ENCODE results near the gene KAZN.

KAZN gene

DNA sequence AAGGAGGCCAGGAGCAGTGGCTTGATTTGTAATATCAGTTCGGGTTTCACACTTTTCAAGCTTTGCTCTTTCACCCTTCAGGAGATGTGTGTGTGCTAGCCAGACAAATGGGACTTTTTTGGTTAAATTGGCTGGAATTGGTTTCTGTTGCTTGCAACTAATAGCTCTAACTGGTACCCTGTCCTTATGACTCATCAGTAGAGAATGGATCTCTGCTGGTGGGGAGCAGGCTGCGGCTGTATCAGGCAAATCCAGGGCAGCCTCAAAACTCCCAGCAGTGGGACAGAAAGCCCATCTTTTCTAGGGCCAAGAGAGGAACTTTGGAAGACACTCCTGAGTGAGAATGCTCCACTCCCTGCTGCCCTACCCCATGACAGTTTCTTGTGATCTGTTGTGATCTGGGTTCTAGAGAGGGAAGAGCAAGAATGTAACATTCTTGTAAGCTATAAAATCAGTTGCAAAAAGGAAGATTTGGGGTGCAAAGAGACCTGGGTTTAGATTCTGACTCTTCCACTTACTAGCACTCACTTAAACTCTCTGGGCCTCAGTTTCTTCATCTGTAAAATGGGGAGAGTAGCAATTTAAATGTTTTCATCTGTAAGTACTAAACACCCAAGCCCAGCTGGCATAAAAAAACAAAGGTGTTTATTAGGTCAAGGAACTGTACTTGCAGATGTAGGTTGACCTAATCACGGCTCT is 298.0 kb downstream of the KAZN start:
- Histone ChIP-seq H3K36me3 (ENCODE audit: control insufficient read depth, low read depth, low read length) (no peaks in the 10 kb centered on the region), H3K27me3 (ENCODE audit: control insufficient read depth, insufficient read depth, low read length) (no peaks in the 10 kb centered on the region), H3K4me1 (ENCODE audit: control insufficient read depth, low read depth, low read length) (peaks cover 11% of the 10 kb centered on the region)

DNA sequence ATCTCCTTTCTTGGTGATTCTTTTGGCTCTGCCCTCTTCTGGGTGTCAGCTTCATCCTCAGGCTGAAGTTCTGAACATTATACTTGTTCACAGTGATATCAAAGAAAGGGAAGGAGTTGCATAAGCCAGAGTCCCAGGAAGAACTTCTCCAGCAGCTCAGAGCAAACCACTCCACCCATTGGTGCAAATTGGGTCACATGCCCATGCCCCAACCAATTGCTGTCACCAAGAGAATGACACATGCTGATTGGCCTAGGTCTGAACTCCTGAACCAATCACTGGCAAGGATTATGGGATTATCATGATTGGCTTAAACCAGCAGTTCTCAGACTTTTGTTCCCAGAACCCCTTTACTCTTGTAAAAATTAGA is 298.6 kb downstream of the KAZN start:
- no peaks in the 10 kb centered on the region for H3K27me3 ChIP-seq (ENCODE audit: control insufficient read depth, insufficient read depth, low read length)
- H3K9ac ChIP-seq (ENCODE audit: low read length), result no peak overlapping the region
- no peaks in the 10 kb centered on the region for H3K36me3 ChIP-seq (ENCODE audit: control insufficient read depth, low read depth, low read length)
- H3K4me1 ChIP-seq (ENCODE audit: control insufficient read depth, low read depth, low read length), result peaks cover 11% of the 10 kb centered on the region
- H3K4me3 ChIP-seq (ENCODE audit: low read length), result no peak overlapping the region
- no peaks in the 10 kb centered on the region for H3K9me3 ChIP-seq (ENCODE audit: control insufficient read depth, low read depth, low read length)
- no peak overlapping the region for H3K27ac ChIP-seq (ENCODE audit: low read length)

More for the DNA sequence above, 298.0 kb downstream of the KAZN start:
- H3K4me3 ChIP-seq (ENCODE audit: low read length), result no peak overlapping the region
- H3K27ac ChIP-seq (ENCODE audit: low read length), result no peak overlapping the region
- no peaks in the 10 kb centered on the region for H3K9me3 ChIP-seq (ENCODE audit: control insufficient read depth, low read depth, low read length)
- H3K9ac ChIP-seq (ENCODE audit: low read length), result no peak overlapping the region

- Histone ChIP-seq H3K27ac (ENCODE audit: low read length) (no peak overlapping the region), H3K27me3 (ENCODE audit: control insufficient read depth, insufficient read depth, low read length) (no peaks in the 10 kb centered on the region), H3K9me3 (ENCODE audit: control insufficient read depth, low read depth, low read length) (no peaks in the 10 kb centered on the region)
These were observed 299.1 kb downstream of the KAZN start for GRCh38 chr1:14897547-14897946.

DNA sequence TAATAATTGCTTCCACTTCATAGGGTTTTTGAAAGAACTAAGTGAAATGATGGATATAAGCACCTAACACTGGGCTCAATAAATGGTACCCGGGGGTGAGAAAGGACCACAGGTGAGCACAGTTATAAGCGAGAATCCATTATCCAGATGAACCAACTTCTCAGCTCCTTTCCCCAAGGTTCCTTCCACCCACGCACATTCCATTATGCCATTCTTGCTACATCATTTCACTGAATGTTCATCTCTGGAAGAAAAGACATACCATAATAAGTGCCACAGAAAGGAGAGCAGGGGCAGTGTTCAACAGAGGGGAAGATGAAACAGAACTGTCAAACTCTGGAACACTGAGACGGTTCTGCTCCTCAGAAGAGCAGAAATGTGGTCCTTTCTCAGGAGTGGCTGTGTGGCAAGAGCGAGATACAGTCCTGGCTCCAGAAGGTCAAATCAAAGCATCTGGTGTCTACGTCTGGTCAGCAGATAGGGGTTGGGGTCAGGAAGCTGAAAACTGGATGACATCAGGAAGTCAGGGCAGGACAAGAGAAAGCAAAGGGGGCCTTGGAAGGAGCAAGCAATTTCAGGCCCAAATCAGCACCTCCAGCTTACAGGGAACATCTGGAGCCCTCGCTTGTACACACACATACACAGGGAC is 299.6 kb downstream of the KAZN start:
- peaks cover 11% of the 10 kb centered on the region for H3K4me1 ChIP-seq (ENCODE audit: control insufficient read depth, low read depth, low read length)
- H3K4me3 ChIP-seq (ENCODE audit: low read length), result no peak overlapping the region
- no peaks in the 10 kb centered on the region for H3K27me3 ChIP-seq (ENCODE audit: control insufficient read depth, insufficient read depth, low read length)
- no peaks in the 10 kb centered on the region for H3K9me3 ChIP-seq (ENCODE audit: control insufficient read depth, low read depth, low read length)
- no peak overlapping the region for H3K27ac ChIP-seq (ENCODE audit: low read length)
- H3K36me3 ChIP-seq (ENCODE audit: control insufficient read depth, low read depth, low read length), result no peaks in the 10 kb centered on the region
- no peak overlapping the region for H3K9ac ChIP-seq (ENCODE audit: low read length)

More at GRCh38 chr1:14897547-14897946, 299.1 kb downstream of the KAZN start:
- Histone ChIP-seq H3K4me3 (ENCODE audit: low read length) (no peak overlapping the region), H3K9ac (ENCODE audit: low read length) (no peak overlapping the region), H3K4me1 (ENCODE audit: control insufficient read depth, low read depth, low read length) (peaks cover 11% of the 10 kb centered on the region), H3K36me3 (ENCODE audit: control insufficient read depth, low read depth, low read length) (no peaks in the 10 kb centered on the region)

- peaks cover 10% of the 10 kb centered on the region for H3K4me1 ChIP-seq (ENCODE audit: control insufficient read depth, low read depth, low read length)
- no peaks in the 10 kb centered on the region for H3K27me3 ChIP-seq (ENCODE audit: control insufficient read depth, insufficient read depth, low read length)
- no peak overlapping the region for H3K4me3 ChIP-seq (ENCODE audit: low read length)
- no peaks in the 10 kb centered on the region for H3K9me3 ChIP-seq (ENCODE audit: control insufficient read depth, low read depth, low read length)
- no peaks in the 10 kb centered on the region for H3K36me3 ChIP-seq (ENCODE audit: control insufficient read depth, low read depth, low read length)
- H3K27ac ChIP-seq (ENCODE audit: low read length), result no peak overlapping the region
- no peak overlapping the region for H3K9ac ChIP-seq (ENCODE audit: low read length)
These were observed 301.2 kb downstream of the KAZN start for GRCh38 chr1:14899686-14900085.

- H3K4me3 ChIP-seq (ENCODE audit: low read length), result no peak overlapping the region
- no peaks in the 10 kb centered on the region for H3K4me1 ChIP-seq (ENCODE audit: control insufficient read depth, low read depth, low read length)
- H3K27ac ChIP-seq (ENCODE audit: low read length), result no peak overlapping the region
- H3K9ac ChIP-seq (ENCODE audit: low read length), result no peak overlapping the region
- no peaks in the 10 kb centered on the region for H3K36me3 ChIP-seq (ENCODE audit: control insufficient read depth, low read depth, low read length)
- no peaks in the 10 kb centered on the region for H3K27me3 ChIP-seq (ENCODE audit: control insufficient read depth, insufficient read depth, low read length)
- no peaks in the 10 kb centered on the region for H3K9me3 ChIP-seq (ENCODE audit: control insufficient read depth, low read depth, low read length)
These were observed 303.0 kb downstream of the KAZN start for GRCh38 chr1:14901371-14901954.

GRCh38 chr1:14903922-14904321 is 305.4 kb downstream of the KAZN start:
- no peaks in the 10 kb centered on the region for H3K9me3 ChIP-seq (ENCODE audit: control insufficient read depth, low read depth, low read length)
- H3K27ac ChIP-seq (ENCODE audit: low read length), result no peak overlapping the region
- no peaks in the 10 kb centered on the region for H3K4me1 ChIP-seq (ENCODE audit: control insufficient read depth, low read depth, low read length)
- no peak overlapping the region for H3K4me3 ChIP-seq (ENCODE audit: low read length)
- no peaks in the 10 kb centered on the region for H3K36me3 ChIP-seq (ENCODE audit: control insufficient read depth, low read depth, low read length)
- H3K27me3 ChIP-seq (ENCODE audit: control insufficient read depth, insufficient read depth, low read length), result no peaks in the 10 kb centered on the region
- H3K9ac ChIP-seq (ENCODE audit: low read length), result no peak overlapping the region

DNA sequence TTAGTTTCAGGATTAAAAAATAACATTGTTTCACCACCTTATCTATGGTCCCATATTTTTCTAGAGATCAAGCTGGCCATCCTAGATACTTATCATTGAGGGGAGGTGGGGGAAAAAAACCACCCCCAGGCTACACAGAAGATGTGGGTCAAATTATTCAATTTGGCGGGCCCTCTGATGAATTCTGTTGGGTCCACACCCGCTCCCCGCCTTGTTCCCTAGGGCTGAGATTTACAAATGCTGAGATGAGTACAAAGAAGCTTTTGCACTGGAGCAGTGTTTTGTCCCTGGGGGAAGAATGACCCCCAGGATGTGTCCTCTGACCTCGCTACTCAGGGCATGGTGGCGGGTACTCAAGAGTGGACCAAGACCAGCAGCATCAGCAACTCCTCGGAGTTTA is 308.2 kb downstream of the KAZN start:
- no peaks in the 10 kb centered on the region for H3K27me3 ChIP-seq (ENCODE audit: control insufficient read depth, insufficient read depth, low read length)

DNA sequence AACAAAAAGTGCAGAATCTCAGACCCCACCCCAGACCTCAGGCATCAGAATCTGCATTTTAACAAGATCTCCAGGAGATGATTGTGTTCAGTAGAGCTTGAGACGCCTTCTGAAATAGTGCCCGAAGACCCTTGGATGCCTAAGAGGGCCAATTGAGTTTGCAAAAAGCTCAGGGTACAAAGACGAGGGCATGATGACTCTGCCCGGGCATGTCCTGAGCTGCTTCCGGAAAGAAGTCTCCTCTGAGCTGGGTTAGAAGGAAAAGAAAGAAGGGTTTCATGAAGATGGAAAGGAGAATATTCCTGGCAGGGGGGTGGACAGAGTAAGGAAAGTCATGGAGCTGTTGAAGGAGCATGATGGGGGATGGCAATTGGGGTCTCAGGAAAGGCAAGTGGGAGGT is 308.9 kb downstream of the KAZN start:
- Histone ChIP-seq H3K27ac (ENCODE audit: low read length) (no peak overlapping the region), H3K36me3 (ENCODE audit: control insufficient read depth, low read depth, low read length) (no peaks in the 10 kb centered on the region), H3K9ac (ENCODE audit: low read length) (no peak overlapping the region), H3K9me3 (ENCODE audit: control insufficient read depth, low read depth, low read length) (no peaks in the 10 kb centered on the region), H3K27me3 (ENCODE audit: control insufficient read depth, insufficient read depth, low read length) (no peaks in the 10 kb centered on the region), H3K4me1 (ENCODE audit: control insufficient read depth, low read depth, low read length) (no peaks in the 10 kb centered on the region), H3K4me3 (ENCODE audit: low read length) (no peak overlapping the region)

More for the DNA sequence above, 308.2 kb downstream of the KAZN start:
- Histone ChIP-seq H3K36me3 (ENCODE audit: control insufficient read depth, low read depth, low read length) (no peaks in the 10 kb centered on the region), H3K9me3 (ENCODE audit: control insufficient read depth, low read depth, low read length) (no peaks in the 10 kb centered on the region), H3K27ac (ENCODE audit: low read length) (no peak overlapping the region), H3K4me1 (ENCODE audit: control insufficient read depth, low read depth, low read length) (no peaks in the 10 kb centered on the region), H3K4me3 (ENCODE audit: low read length) (no peak overlapping the region), H3K9ac (ENCODE audit: low read length) (no peak overlapping the region)

DNA sequence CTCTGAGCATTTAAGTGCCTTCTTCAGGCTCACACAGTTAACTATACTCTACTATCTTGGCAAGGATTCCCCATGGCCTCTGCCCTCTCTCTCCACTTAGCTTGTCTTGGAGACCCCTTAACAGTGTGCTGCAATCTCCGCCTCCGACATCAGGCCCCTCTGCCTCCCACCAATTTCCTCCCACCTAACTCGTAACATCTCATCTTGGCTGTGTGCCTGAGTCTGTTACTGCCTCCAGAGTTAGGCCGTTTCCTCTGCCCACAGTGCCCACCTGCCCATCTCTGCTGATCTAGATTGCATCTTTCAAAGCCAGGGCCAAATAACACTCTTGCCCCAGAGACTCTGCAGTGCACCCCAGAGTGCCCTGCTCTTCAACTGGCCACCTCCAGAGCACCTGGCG is 310.8 kb downstream of the KAZN start:
- no peaks in the 10 kb centered on the region for H3K36me3 ChIP-seq (ENCODE audit: control insufficient read depth, low read depth, low read length)
- H3K27me3 ChIP-seq (ENCODE audit: control insufficient read depth, insufficient read depth, low read length), result no peaks in the 10 kb centered on the region
- H3K9me3 ChIP-seq (ENCODE audit: control insufficient read depth, low read depth, low read length), result no peaks in the 10 kb centered on the region
- peaks cover 10% of the 10 kb centered on the region for H3K4me1 ChIP-seq (ENCODE audit: control insufficient read depth, low read depth, low read length)
- no peak overlapping the region for H3K9ac ChIP-seq (ENCODE audit: low read length)
- no peak overlapping the region for H3K4me3 ChIP-seq (ENCODE audit: low read length)
- no peak overlapping the region for H3K27ac ChIP-seq (ENCODE audit: low read length)

DNA sequence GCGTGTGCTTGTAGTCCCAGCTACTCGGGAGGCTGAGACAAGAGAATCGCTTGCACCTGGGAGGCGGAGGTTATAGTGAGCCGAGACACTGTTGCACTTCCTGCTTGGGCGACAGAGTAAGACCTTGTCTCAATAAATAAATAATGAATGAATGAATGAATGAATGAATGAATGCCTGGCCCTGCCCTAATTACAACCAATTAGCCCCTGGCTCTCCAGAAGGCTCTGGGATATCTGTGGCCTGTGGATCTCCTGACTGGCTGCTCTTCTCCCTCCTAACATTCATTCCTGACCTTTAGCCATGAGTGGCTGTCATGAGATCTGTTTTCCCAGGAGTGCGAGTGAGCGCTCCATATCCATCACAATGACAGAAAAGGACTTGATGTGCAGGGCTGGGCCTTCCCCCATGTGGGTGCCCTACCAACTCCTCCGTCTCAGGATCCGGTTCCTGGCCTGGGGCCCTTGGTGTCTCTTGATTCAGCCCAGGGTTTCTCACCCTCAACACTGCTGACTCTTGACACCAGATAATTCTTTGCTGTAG is 311.5 kb downstream of the KAZN start:
- peaks cover 11% of the 10 kb centered on the region for H3K4me1 ChIP-seq (ENCODE audit: control insufficient read depth, low read depth, low read length)

More for the DNA sequence above, 311.5 kb downstream of the KAZN start:
- H3K9me3 ChIP-seq (ENCODE audit: control insufficient read depth, low read depth, low read length), result no peaks in the 10 kb centered on the region
- H3K36me3 ChIP-seq (ENCODE audit: control insufficient read depth, low read depth, low read length), result no peaks in the 10 kb centered on the region
- H3K9ac ChIP-seq (ENCODE audit: low read length), result no peak overlapping the region
- H3K27me3 ChIP-seq (ENCODE audit: control insufficient read depth, insufficient read depth, low read length), result no peaks in the 10 kb centered on the region
- H3K4me3 ChIP-seq (ENCODE audit: low read length), result no peak overlapping the region
- no peak overlapping the region for H3K27ac ChIP-seq (ENCODE audit: low read length)

Data from iPS-18a (cell line).